Subcutaneous adipose tissue (tissue), 4 donors: ENCODE results near the gene CAMTA1. TPM values are rescaled to one million over a fixed set of nuclear protein-coding genes. Genes with fewer than 3 reads are reported as not detected.

Experiments
- total RNA-seq, 4 donors: library from RNA; depleted of rRNA; stranded (reverse); fragments of >200 nt; gene quantifications; one replicate each; pipeline ENCODE4 v1.1.0, GENCODE V29; 2016
- TF ChIP-seq, protein P1 (sequence below): fragments of 450-650 bp; IDR thresholded peaks from one replicate; pipeline ENCODE4 v1.5.1; 2016; ENCODE audit warnings: low read depth, mild to moderate bottlenecking, control low read depth, antibody characterized with exemption, moderate library complexity

CAMTA1 gene
- total RNA-seq, 4 donors from 2014 or later = 58.6 to 82.5 (median 78.0) TPM

DNA sequence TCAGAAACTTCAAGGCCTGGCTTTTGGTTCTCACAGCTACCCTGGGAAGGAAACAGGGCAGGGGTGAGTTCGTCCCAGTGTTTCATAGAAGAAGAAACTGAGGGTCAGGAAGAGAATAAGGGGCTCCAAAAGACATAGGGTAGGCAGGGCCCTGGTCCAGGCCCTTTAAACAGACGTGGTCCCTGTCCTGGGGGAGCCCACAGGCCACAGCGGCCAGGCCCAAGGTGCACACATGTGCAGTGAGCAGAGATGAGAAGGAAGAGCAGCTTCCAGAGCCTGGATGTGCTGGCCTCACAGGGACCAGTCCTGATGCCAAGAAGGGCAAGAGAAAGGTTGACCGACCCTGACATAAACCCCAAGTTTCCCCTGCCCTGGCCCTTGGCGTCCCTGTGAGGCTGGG is 690.4 kb downstream of the CAMTA1 start:
- TF ChIP-seq, protein P1, sequence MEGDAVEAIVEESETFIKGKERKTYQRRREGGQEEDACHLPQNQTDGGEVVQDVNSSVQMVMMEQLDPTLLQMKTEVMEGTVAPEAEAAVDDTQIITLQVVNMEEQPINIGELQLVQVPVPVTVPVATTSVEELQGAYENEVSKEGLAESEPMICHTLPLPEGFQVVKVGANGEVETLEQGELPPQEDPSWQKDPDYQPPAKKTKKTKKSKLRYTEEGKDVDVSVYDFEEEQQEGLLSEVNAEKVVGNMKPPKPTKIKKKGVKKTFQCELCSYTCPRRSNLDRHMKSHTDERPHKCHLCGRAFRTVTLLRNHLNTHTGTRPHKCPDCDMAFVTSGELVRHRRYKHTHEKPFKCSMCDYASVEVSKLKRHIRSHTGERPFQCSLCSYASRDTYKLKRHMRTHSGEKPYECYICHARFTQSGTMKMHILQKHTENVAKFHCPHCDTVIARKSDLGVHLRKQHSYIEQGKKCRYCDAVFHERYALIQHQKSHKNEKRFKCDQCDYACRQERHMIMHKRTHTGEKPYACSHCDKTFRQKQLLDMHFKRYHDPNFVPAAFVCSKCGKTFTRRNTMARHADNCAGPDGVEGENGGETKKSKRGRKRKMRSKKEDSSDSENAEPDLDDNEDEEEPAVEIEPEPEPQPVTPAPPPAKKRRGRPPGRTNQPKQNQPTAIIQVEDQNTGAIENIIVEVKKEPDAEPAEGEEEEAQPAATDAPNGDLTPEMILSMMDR = no peak

DNA sequence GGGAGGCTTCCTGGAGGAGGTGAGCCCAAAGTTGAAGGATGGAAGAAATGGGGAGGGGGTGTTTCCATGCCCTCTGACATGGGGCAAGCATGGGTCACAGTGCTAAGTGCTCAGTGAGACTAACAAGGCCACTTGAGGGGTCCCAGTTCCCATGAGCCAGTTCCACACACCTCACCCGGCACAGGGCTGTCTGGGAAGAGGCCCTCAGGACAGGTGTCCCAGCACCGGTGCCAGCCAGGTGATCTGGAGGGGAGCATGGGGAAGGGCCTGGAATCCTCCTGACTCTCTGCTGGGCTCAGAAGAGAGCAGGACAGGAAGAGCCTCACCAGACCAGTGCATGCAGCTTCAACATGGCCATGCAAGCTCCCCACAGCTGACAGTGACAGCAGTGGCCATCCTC is 691.1 kb downstream of the CAMTA1 start:
- TF ChIP-seq, protein P1 = no peak

GRCh38 chr1:7476861-7477547 is 691.8 kb downstream of the CAMTA1 start:
- TF ChIP-seq, protein P1 = no peak

GRCh38 chr1:7477593-7477992 is 692.3 kb downstream of the CAMTA1 start:
- TF ChIP-seq, protein P1 = no peak

DNA sequence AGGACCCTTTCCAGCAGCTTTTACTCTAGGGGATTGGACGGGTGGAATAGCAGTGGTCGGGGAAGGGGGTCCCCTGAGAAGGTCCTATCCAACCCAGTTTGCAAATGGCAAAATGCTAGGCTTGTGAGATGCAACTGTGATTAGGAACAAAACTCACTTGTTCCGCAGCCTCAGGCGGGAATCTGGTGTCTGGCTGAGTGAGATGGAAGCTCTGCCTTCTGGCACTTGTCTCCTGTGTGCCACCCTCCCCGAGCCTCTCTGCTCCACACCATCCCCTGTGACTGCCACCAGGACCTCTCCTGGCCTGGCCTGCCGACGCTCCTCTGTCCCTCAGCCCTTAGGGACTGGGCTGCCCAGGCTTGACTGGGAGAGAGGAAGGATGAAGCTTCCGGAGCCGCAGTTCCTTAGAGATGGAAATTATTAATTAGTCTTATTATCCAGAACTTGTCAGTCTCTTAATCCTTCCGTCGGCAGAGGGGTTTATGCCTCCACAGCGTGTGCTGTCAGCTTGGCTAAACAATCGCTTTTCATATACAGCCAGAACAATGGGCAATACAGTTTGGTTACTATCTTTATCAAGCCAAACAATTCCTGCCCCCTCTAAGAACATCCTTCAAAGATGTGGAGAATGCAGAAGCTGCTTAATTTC is 693.0 kb downstream of the CAMTA1 start:
- TF ChIP-seq, protein P1 = no peak

DNA sequence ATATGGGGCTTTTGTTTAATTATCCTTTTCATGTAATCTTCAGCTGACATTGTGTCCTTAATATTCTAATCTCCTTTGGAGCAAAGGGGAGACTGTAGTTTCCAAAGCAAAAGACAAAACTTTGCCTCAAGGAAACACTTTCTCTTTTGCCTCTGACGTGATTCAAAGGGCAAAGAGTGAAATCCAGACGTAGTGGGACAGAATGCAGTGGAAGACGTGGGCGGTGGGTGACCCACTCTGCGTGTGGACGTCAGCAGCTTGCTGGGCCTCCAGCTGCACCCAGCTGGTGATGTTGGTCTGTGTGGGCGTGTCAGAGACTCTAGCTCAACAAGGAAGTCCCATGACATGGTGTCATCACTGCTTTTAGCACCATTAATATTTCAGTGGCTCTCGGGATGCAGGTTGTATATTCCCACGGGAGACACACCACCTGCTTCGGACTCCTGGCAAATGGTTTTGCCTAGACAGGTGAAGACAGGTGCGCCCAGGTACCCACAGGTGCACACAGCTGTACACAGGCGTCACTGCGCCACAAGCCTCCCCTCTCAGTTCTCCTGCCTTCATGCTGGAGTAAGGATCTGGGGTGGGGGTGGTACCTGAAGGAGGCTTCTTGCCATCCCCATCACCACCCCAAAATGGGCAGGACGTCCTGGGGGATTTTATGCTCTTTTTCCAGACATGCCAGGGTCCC is 693.7 kb downstream of the CAMTA1 start:
- TF ChIP-seq, protein P1 = no peak

DNA sequence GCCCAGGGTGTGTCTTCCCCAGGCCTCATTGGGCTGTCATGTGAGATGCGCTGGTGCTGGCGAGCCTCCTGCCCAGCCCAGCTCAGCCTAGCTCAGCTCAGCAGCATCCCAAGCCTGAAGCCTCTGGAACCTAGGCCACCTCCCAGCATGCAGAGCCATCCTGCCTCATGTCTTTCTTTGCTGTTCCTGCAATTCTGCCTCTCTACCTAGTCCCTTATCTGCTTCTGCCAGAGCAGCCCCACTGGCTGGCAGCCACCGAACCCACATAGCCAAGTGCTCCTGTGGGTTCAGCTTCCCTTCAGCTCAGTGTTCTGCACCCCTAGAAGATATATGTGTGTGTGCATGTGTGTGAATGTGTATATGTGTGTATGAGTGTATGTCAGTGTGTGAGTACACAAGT is 694.3 kb downstream of the CAMTA1 start:
- TF ChIP-seq, protein P1 = no peak
